ENCODE results near the gene CASKIN1. TPM values are rescaled to one million over a fixed set of nuclear protein-coding genes. Genes with fewer than 3 reads are reported as not detected.

CASKIN1 gene
- total and polyA plus RNA-seq, 4 donors = 0.09 to 0.35 (median 0.12) TPM

GRCh38 chr16:2184962-2185361 is 11.4 kb downstream of the CASKIN1 start:
- WGBS, 2 donors = 86 to 89% methylated on average over 20 of the region's 20 CpGs
- H3K27me3 ChIP-seq (ENCODE audit: control insufficient read depth in 3 of 3, insufficient read depth in 3 of 3, low read length in 2 of 3) = no peaks in the 10 kb centered on the region
- ATAC-seq (ENCODE audit: insufficient read depth, low FRiP score) (no peak), DNase-seq (no peak)
- H3K36me3 ChIP-seq (ENCODE audit: control insufficient read depth in 4 of 4, insufficient read depth in 4 of 4, low read length in 4 of 4) = no peaks in the 10 kb centered on the region
- no peaks in the 10 kb centered on the region for H3K4me1 ChIP-seq (ENCODE audit: control insufficient read depth in 5 of 5, insufficient read depth in 5 of 5, low read length in 5 of 5)
- TF ChIP-seq CTCF (IDR thresholded peaks at IDR 0.05; ENCODE audit: control extremely low read depth, extremely low read depth) = no peak
- H3K9me3 ChIP-seq (ENCODE audit: control insufficient read depth in 4 of 4, insufficient read depth in 3 of 4, low read length in 3 of 4) = no peaks in the 10 kb centered on the region
- no peak overlapping the region for H3K4me3 ChIP-seq
- H3K9ac ChIP-seq (ENCODE audit: insufficient read depth in 1 of 2, low read length in 2 of 2) = no peak overlapping the region
- no peak overlapping the region for H3K27ac ChIP-seq (ENCODE audit: low read depth in 1 of 2, low read length in 1 of 2)

DNA sequence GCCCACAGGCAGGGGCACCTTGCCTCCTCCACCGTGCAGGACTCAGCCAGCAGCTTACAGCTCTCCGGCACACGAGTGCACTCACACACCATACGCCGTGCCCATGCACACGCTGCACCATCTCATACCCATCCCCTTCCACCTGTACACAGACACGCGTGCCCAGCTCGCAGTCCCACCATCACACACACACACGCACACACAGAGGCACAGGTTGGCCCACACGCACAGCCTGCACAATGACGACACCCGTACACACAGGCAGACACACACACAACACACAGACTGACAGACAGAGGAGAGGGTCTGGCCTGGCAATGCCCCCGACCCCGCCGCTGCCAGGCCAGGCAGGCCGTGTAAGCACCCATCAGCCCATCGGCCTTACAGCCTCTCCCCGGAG is 12.1 kb downstream of the CASKIN1 start:
- Histone ChIP-seq H3K27me3 (ENCODE audit: control insufficient read depth in 3 of 3, insufficient read depth in 3 of 3, low read length in 2 of 3) (no peaks in the 10 kb centered on the region), H3K4me1 (ENCODE audit: control insufficient read depth in 5 of 5, insufficient read depth in 5 of 5, low read length in 5 of 5) (no peaks in the 10 kb centered on the region), H3K4me3 (no peak overlapping the region), H3K36me3 (ENCODE audit: control insufficient read depth in 4 of 4, insufficient read depth in 4 of 4, low read length in 4 of 4) (no peaks in the 10 kb centered on the region), H3K9me3 (ENCODE audit: control insufficient read depth in 4 of 4, insufficient read depth in 3 of 4, low read length in 3 of 4) (no peaks in the 10 kb centered on the region), H3K27ac (ENCODE audit: low read depth in 1 of 2, low read length in 1 of 2) (no peak overlapping the region), H3K9ac (ENCODE audit: insufficient read depth in 1 of 2, low read length in 2 of 2) (no peak overlapping the region)
- 88 to 92% methylated on average over 19 of the region's 19 CpGs for WGBS, 2 donors
- ATAC-seq (ENCODE audit: insufficient read depth, low FRiP score) (no peak), DNase-seq (no peak)
- no peak for TF ChIP-seq CTCF (IDR thresholded peaks at IDR 0.05; ENCODE audit: control extremely low read depth, extremely low read depth)

- no peaks in the 10 kb centered on the region for H3K27me3 ChIP-seq (ENCODE audit: control insufficient read depth in 3 of 3, insufficient read depth in 3 of 3, low read length in 2 of 3)
- TF ChIP-seq CTCF (IDR thresholded peaks at IDR 0.05; ENCODE audit: control extremely low read depth, extremely low read depth) = no peak
- no peak overlapping the region for H3K4me3 ChIP-seq
- no peaks in the 10 kb centered on the region for H3K4me1 ChIP-seq (ENCODE audit: control insufficient read depth in 5 of 5, insufficient read depth in 5 of 5, low read length in 5 of 5)
- H3K36me3 ChIP-seq (ENCODE audit: control insufficient read depth in 4 of 4, insufficient read depth in 4 of 4, low read length in 4 of 4) = no peaks in the 10 kb centered on the region
- no peak overlapping the region for H3K9ac ChIP-seq (ENCODE audit: insufficient read depth in 1 of 2, low read length in 2 of 2)
- DNase-seq = no peak
- H3K9me3 ChIP-seq (ENCODE audit: control insufficient read depth in 4 of 4, insufficient read depth in 3 of 4, low read length in 3 of 4) = no peaks in the 10 kb centered on the region
- ATAC-seq (ENCODE audit: insufficient read depth, low FRiP score) = no peak
- no peak overlapping the region for H3K27ac ChIP-seq (ENCODE audit: low read depth in 1 of 2, low read length in 1 of 2)
- 93% methylated on average over 30 of the region's 30 CpGs for WGBS, 2 donors
These were observed 12.7 kb downstream of the CASKIN1 start for GRCh38 chr16:2183671-2184070.

DNA sequence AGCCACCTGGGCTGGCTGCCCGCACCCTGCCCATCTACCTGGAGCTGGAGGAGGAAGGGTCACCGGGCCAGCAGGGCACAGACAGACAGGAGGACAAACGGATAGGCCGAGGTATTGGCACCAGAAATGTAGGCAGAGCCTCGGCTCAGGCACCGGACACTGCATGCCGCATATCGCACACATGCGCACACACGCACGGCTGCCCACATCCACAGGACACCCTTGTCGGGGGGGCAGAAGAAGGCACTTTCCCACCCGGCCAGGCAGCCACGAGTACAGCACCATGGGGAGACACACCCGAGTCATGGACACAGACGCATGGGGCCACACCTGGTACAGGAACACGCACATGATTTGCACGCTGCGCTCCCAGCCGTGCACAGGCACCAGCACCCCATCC is 14.5 kb downstream of the CASKIN1 start:
- ATAC-seq (ENCODE audit: insufficient read depth, low FRiP score) = no peak
- no peaks in the 10 kb centered on the region for H3K9me3 ChIP-seq (ENCODE audit: control insufficient read depth in 4 of 4, insufficient read depth in 3 of 4, low read length in 3 of 4)
- WGBS, 2 donors = 93% methylated on average over 20 of the region's 20 CpGs
- H3K4me1 ChIP-seq (ENCODE audit: control insufficient read depth in 5 of 5, insufficient read depth in 5 of 5, low read length in 5 of 5) = no peaks in the 10 kb centered on the region
- no peak overlapping the region for H3K9ac ChIP-seq (ENCODE audit: insufficient read depth in 1 of 2, low read length in 2 of 2)
- TF ChIP-seq CTCF (IDR thresholded peaks at IDR 0.05; ENCODE audit: control extremely low read depth, extremely low read depth) = no peak
- no peak for DNase-seq
- H3K4me3 ChIP-seq = no peak overlapping the region
- peaks cover 0 to 13% (median 2%) of the 10 kb centered on the region in 4 donors for H3K36me3 ChIP-seq (ENCODE audit: control insufficient read depth in 4 of 4, insufficient read depth in 4 of 4, low read length in 4 of 4)
- H3K27ac ChIP-seq (ENCODE audit: low read depth in 1 of 2, low read length in 1 of 2) = no peak overlapping the region
- no peaks in the 10 kb centered on the region for H3K27me3 ChIP-seq (ENCODE audit: control insufficient read depth in 3 of 3, insufficient read depth in 3 of 3, low read length in 2 of 3)

All from lung (tissue), 12 donors.